ENCODE measurements around the gene NKTR. TPM values are rescaled to one million over a fixed set of nuclear protein-coding genes. Genes with fewer than 3 reads are reported as not detected.

NKTR gene
- total and polyA plus RNA-seq, 3 donors from 2014 or later = 42.2 to 203 (median 175) TPM

DNA sequence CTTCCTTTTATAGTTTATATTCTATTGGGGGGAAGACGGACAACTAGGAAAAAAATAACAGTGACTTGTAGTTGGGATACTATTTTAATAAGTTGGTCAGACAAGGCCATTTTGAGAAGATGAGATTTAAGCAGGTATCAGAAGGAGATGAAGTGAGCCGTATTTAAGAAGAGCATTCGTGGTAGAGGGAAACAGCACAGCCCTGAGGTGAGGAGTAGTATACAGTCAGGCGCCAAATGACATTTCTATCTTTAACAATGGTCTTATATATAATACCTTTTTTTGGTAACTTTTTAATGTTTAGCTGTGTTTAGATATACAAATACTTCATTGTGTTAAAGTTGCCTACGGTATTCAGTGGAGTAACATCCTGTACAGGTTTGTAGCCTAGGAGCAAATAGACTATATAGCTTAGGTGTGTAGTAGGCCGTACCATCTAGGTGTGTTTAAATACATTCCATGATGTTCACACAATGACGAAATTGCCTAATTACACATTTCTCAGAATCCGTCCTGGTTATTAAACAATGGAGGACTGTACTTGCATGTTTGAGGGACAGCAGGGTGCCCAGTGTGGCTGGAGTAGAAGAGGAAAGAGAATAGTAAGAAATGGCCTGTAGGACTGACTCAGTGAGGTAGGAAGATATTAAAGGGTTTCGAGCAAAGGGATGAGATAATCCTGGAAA lies 1.6 kb downstream of the NKTR start:
- Histone ChIP-seq H3K36me3 (ENCODE audit: low read depth, missing control alignments) (no peaks in the 10 kb centered on the region), H3K27me3 (no peaks in the 10 kb centered on the region), H3K9me3 (no peaks in the 10 kb centered on the region), H3K27ac (peak overlapping the region; percentile 91 to 99), H3K4me1 (peaks cover 11% of the 10 kb centered on the region), H3K4me3 (peak overlapping the region; percentile 63 to 97)
- 34 to 41% methylated on average over 9 of the region's 9 CpGs for WGBS, 2 donors
- intact Hi-C loops (cut with DNase I; ENCODE audit: low total_unique reads) = no loop called here
- no peak for DNase-seq
- TF ChIP-seq, protein P1, sequence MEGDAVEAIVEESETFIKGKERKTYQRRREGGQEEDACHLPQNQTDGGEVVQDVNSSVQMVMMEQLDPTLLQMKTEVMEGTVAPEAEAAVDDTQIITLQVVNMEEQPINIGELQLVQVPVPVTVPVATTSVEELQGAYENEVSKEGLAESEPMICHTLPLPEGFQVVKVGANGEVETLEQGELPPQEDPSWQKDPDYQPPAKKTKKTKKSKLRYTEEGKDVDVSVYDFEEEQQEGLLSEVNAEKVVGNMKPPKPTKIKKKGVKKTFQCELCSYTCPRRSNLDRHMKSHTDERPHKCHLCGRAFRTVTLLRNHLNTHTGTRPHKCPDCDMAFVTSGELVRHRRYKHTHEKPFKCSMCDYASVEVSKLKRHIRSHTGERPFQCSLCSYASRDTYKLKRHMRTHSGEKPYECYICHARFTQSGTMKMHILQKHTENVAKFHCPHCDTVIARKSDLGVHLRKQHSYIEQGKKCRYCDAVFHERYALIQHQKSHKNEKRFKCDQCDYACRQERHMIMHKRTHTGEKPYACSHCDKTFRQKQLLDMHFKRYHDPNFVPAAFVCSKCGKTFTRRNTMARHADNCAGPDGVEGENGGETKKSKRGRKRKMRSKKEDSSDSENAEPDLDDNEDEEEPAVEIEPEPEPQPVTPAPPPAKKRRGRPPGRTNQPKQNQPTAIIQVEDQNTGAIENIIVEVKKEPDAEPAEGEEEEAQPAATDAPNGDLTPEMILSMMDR (IDR thresholded peaks at IDR 0.05) = no peak

DNA sequence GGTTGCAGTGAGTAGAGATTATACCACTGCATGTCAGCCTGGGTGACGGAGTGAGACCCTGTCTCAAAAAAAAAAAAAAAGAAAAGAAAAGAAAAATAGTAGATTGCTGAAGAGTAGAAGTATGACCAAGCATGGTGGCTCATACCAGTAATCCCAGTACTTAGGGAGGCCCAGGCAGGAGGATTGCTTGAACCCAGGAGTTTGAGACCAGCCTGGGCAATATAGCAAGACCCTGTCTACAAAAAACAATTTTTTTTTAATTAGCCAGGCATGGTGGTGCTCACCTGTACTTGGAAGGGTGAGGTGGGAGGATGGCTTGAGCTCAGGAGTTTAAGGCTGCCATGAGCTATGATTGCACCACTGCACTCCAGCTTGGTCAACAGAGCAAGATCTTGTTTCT lies 2.5 kb downstream of the NKTR start:
- TF ChIP-seq, protein P1 (IDR thresholded peaks at IDR 0.05) = no peak
- no peak for TF ChIP-seq POLR2A (IDR thresholded peaks at IDR 0.05)
- no peaks in the 10 kb centered on the region for H3K9me3 ChIP-seq
- peak overlapping the region in 1 of 2 donors; percentile 91 for H3K27ac ChIP-seq
- peaks cover 11% of the 10 kb centered on the region for H3K4me1 ChIP-seq
- DNase-seq = no peak
- H3K36me3 ChIP-seq (ENCODE audit: low read depth, missing control alignments) = no peaks in the 10 kb centered on the region
- no peaks in the 10 kb centered on the region for H3K27me3 ChIP-seq
- 82 to 94% methylated on average over 1 of the region's 1 CpG for WGBS, 2 donors
- H3K4me3 ChIP-seq = no peak overlapping the region
- intact Hi-C loops (cut with DNase I; ENCODE audit: low total_unique reads) = no loop called here

DNA sequence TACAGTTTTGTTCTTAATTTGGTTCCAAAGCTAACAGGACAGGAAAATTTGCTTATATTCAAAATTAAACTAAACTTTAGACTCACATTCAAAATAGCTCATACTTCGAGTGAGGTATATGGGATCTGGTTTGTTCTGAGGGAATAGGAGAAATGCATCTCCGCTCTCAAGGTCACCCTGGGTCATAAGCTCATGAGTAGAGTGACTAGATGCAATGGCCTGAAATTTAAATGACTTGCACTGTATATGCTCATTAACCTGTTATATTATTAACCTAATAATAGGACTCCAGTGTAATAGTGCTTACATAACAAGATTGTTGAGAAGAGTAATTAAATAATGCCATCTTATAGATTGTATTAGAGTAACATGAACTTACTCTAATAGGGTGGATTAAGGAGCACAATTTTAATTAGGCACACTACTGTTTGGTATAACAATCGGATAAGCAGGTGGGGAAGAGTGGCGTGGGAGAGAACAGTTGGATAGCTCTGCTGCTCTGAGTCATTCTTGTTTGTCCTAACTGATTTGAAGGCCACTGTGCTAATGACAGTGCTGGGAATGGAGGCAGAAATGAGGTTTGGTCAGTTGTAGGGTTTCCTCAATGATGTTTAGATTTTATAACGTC lies 5.2 kb downstream of the NKTR start:
- Histone ChIP-seq H3K4me3 (no peak overlapping the region), H3K4me1 (peaks cover 22% of the 10 kb centered on the region), H3K9me3 (no peaks in the 10 kb centered on the region), H3K36me3 (ENCODE audit: low read depth, missing control alignments) (no peaks in the 10 kb centered on the region), H3K27ac (peak overlapping the region in 1 of 2 donors; percentile 55), H3K27me3 (no peaks in the 10 kb centered on the region)
- peak; percentile 52 for DNase-seq
- intact Hi-C loops (cut with DNase I; ENCODE audit: low total_unique reads) = no loop called here
- TF ChIP-seq, protein P1 (IDR thresholded peaks at IDR 0.05) = no peak
- TF ChIP-seq POLR2A (IDR thresholded peaks at IDR 0.05) = no peak
- WGBS, 2 donors = 50 to 57% methylated on average over 5 of the region's 5 CpGs

DNA sequence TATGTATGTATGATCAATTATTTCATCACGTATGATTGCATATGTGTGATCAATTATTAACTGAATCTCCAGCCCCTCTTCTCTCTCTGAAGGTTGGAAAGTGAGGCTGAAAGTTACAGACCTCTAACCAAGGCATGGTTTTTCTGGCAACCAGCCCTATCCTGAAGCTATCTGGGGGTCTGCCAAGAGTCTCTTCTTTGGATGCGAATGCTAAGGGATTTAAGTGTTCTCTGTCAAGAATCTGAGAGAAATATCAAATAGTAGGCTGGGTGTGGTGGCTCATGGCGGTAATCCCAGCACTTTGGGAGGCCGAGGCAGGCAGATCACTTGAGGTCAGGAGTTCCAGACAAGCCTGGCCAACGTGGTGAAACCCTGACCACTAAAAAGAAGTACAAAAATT lies 8.1 kb downstream of the NKTR start:
- Histone ChIP-seq H3K4me1 (peaks cover 11% of the 10 kb centered on the region), H3K27me3 (no peaks in the 10 kb centered on the region), H3K4me3 (no peak overlapping the region), H3K36me3 (ENCODE audit: low read depth, missing control alignments) (no peaks in the 10 kb centered on the region), H3K27ac (no peak overlapping the region), H3K9me3 (no peaks in the 10 kb centered on the region)
- WGBS, 2 donors = 44 to 62% methylated on average over 5 of the region's 5 CpGs
- no peak for TF ChIP-seq POLR2A (IDR thresholded peaks at IDR 0.05)
- TF ChIP-seq, protein P1 (IDR thresholded peaks at IDR 0.05) = no peak
- no peak for DNase-seq
- intact Hi-C loops (cut with DNase I; ENCODE audit: low total_unique reads) = no loop called here

Measured in testis (tissue), 3 donors.